T-helper 9 cell (primary cell): ENCODE data around the gene ALS2.

ENCODE experiments used
- DNase-seq: peaks from one replicate; pipeline ENCODE4 v3.0.0-alpha.2; 2020

ALS2 gene

DNA sequence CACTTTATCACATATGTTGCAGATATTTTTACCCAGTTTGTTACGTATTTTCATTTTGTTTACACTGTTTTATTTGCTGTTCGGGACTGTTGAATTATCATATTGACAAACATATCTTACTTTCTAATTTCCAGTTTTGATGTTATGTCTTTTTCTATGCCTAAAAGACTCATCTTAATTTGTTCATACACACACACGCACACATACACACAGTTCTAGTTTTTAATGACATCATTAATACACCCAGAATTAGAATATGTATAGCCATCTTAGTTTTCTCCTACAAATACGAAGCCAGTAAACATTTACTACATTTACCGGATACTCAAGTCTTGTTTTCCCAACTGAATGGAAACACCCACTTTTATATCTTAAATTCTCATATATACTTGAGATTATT is 29.2 kb downstream of the ALS2 start:
- no peak for DNase-seq

DNA sequence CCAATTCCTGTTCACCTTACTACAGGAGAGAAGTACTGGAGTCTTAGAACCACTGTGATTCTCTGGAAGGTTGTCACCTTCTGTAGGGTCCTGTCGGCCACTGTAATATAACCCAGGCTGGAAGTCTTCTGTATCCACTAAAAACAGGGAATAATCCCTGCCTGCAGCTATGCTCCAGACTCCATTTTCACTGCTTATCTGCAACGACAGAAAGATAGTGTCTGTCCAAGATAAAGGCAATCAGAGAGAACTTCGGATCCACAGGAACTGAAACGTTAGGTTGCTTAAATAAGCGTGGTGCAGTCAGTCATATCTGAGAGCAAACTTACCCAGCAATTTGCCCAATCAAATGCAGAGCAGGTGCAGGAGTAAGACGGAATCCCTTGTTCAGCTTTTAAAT is 34.2 kb downstream of the ALS2 start:
- no peak for DNase-seq

DNA sequence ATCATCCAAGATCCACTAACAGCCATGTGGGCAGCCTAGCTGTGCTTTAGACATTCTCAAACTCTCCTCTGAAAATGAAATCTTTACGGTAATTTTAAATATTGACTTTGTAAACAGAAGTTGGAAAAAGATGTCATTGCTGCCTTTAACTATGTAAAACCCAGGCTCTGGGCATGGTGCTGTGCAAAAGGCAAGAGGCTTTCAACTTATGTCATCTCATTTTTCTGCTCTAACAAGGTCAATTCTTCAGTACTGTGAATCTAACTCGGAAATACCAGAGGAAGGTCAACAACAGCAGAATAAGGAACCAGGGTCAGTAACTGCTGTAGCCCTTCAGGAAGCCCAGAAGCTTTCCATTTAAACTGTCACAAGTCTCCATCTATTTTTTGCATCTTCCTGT is 45.2 kb downstream of the ALS2 start:
- DNase-seq, result no peak

DNA sequence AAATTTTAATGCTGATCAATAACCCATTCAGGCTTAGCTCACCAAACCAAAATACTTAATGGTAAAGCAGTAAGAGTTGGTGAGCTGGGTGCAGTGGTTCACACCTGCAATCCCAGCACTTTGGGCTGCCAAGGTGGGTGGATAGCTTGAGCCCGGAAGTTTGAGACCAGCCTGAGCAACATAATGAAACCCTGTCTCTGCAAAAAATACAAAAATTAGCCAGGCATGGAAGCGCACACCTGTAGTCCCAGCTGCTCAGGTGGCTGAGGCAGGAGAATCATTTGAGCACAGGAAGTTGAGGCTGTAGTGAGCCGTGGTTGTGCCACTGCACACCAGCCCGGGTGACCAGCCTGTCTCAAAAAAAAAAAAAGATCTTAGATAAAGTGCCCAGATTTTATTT is 46.6 kb downstream of the ALS2 start:
- DNase-seq, result no peak

DNA sequence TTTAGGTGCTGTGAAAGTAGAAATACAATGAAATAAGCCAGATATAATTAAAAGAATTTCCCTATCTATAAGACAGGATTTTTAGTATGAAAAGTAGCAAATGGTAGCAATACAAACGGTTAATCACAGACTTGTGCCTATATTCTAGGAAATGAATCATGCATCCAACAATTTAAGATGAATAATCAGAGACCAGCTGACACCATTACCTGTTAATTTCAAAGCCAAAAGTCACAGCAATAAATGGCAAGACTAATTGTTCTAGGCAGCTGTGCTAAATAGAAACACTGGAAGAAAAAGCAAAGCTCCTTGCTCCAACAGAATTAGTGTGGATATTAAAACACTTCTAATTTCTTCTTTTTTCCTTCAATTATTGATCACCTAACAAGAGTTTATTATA is 47.2 kb downstream of the ALS2 start:
- DNase-seq, result no peak

DNA sequence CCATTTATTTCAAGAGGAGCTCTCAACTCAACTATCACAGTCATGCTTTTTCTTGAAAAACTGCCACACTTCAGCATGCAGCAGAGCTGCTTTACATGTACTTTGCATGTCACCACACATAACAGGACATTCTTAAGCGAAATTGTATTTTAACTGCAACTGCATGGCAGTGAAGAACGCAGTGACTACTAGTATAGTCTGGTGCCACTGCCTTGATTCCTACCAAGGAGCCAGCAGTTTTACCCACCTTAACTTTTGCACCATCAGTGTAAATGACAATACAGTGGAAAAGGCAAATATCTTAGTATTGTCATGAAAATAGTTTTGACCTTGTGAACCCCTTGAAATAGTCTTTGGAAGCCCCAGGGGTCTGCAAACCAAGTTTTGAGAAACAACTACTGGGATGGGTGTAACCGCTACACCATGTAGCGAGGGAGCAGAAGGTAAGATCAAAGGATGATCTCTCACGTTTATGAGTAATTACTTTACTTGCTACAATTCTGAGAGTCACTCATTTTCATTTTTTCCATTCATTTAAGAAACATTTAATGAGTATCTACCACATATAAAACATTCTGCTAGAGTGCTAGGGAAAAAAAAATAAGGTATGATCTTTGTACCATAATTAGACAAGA is 50.0 kb downstream of the ALS2 start:
- DNase-seq, result no peak

DNA sequence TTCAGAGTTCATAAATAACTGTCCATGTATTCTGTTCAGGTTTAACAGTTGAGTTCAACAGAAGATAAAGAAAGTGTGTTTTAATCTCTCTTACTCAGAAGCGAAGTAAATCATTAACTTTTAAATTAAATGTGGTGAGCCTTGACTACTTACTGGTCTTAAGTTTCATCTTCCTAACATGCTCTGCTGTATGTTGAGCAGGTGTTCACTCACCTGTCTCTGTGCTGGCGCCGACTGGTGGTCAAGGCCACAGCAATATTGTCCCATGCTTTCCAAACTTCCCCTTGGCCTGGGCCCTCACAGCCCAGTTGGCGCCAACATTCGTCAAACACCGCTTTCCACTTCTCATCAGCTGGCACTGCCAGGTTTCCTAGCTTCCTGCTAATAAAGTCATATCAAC is 65.3 kb downstream of the ALS2 start:
- DNase-seq, result no peak

DNA sequence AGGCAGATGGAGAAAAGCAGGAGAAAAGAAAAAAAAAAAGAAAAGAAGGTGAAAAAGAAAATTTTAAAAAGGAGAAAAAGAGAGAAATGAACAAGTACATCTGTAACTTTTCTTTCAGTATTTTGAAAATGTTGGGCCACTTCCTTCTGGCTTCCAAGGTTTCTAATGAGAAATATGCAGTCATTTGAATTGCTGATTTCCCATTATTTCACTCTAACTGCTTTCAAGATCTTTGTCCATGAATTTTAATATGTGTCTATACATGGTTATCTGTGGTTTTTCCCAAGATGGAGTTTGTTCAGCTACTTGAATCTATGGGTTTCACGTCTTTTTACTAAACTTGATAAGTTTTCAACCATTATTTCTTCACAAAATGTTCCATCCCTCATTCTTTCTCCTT is 68.0 kb downstream of the ALS2 start:
- no peak for DNase-seq

DNA sequence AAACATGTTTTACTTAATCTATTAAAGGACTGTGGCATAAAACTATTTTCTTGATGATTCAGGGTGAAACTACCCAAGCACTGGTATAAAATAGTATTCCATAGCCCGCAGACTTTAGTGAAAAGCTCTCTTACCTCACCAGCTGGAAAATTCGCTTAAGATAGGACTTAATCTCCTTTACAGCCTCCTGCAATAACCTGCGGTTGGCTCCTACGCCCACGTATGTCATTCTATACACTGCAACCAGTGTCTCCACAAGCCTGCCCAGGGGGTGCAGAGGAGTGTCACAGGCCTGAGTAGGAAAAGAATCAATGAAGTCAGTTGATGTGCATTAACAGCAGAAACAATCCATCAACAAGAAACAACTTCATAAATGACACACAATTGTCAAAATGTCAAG is 71.0 kb downstream of the ALS2 start:
- DNase-seq, result no peak

DNA sequence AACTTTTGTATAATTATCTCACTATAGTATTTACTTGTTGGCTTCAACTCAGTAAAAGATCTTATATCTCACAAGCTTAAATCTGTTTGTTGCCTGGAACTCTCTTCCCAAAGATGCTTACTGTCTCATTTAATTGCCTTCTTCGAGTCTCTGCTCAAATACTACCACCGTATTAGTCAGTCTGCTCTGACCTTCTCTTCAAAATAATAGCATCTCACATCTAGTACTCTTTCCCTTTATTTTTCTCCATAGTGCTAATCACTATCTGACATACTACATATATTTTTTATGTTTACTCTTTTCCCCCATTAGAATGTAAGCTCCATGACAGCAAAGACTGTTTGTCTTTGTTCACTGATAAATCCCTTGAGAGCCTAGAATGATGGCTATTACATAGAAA is 71.7 kb downstream of the ALS2 start:
- no peak for DNase-seq

DNA sequence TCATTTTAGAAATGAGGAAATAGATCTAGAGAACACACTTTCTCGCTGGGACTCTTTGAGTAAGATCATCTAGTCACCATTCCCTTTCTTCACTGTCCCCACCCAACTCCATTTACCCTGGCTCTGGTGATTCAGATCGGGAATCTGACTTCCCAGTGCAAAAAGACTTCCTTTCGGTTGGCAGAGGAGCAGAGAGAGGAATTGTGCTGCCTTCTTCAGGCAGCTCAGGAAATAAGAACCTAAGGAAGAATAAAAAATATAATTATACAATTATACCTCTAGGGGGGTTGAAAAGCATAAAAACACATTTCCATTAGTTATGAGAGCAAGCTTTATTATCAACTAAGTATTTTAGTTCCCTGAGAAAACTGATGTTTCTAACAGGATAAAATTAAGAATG is 73.0 kb downstream of the ALS2 start:
- no peak for DNase-seq

DNA sequence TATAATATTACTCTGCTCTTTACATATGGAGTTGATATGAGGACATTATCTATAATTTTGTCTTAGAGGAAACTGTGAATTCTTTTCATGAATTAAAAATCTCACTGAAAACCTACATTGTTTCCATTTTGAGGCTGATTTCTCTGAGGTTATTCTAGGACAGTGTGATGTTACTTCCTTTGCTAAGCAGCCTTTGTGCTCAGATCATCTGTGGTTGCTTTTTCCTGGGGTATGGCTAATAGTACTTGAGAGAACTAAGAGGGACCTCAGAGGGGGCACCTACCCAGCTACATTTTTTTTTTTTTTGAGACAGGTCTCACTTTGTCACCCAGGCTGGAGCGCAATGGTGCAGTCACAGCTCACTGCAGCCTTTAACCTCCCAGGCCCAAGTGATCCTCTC is 73.6 kb downstream of the ALS2 start:
- no peak for DNase-seq

DNA sequence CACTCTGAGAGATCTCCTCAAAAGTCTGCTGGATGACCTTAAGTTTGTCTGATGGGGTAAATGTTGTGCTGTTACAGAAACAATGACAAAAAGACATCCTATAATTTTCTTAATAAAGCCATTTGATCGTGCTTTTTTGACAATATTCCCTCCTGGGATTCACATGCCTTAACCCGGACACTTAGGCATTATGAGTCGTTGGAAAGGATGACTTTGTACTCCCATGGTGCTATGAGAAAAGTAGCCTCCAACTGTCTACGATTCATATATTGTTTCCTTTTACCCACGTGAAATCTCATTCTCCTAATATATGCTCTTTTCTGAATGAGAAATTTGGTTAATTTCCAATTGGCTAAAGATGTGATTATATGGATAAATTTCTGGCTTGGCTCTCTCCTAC is 76.2 kb downstream of the ALS2 start:
- DNase-seq, result no peak

DNA sequence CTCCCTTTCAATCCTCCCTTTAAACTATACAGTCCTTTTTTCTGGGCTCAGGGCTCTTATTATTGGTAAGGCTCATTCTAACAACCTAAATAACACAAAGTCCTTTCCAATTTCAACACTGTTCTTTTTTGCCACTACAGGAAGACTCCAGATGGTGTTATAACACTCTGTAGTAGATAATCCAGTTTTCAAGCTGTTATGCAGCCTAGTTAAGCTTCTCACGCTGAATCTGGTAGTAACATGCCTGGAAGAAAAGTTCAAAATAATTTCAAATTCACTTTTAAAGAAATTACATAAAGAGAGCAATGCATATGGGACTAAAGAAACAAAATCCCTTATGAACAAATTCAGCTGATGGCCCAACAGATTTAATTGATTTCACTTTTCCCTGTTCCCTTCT is 79.1 kb downstream of the ALS2 start:
- no peak for DNase-seq

DNA sequence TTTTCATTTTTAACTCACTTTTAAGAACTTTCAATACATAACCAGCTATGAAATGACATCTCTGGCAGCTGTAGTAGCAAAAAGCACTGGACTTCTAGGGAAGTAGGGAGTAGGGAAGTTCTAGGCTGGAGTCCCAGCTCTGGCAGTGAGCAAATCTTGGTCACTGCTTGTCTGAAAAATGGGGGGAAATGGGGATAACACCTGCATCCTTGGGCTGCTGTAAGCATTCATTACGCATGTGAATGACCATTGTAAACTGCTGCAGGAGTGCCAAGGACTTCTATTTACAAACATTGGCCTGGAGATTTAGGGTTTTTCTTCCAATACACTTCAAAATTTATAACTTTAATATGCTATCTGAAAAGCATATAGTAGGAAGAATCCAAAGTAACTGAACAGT is 81.3 kb downstream of the ALS2 start:
- no peak for DNase-seq

DNA sequence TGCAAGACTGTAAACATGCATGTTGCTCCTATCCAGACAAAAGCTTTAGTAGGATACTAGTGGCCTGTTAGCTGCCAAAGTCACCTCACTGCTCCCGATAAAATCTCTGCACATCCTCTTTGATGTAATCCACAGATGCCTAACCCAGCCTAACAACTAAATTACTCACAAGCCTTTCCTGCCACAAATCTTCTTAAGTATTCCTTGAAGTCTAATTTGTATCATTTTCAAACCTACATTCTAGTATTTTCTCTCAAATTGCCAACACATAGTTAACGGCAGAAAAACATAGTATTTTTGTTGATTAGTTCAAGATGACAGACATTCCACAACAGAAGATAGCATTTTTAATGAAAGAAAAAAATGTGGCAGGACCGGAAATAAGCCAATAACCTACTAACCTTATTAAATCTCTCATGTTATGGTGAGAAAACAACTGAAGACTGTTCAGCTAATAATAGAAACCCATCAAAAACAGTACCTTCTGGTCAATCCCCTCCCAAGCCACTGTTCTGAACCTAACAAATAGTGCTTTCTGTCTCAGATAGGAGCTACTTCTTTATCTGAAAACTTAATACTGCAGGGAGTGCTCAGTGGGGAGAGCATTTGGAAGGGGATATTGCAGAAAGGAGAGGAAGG is 82.0 kb downstream of the ALS2 start, which contains the start of gene MPP4:
MPP4 (minus strand) TSS at position 57 of the 639 bp plus-strand sequence. CDS start 4,690 bp downstream, outside the sequence.
- no peak for DNase-seq

DNA sequence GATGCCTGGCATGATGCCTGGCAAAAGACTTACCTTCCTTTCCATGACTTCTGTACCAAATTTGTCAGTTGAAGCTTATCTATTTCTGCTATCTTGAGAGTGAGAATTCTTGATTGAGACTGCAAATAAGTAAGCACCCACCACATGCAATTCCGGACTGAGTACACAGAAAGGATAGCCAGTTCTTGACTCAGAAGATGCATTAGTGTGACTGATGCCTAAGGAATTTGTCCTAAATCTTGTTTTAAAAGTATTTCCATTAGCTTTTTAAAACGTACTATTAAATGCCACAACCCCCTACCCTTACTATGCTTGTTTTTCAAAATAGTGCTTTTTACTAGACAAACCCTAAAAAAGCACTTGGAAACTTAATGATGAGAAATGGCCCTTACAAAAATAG is 82.8 kb downstream of the ALS2 start:
- no peak for DNase-seq

DNA sequence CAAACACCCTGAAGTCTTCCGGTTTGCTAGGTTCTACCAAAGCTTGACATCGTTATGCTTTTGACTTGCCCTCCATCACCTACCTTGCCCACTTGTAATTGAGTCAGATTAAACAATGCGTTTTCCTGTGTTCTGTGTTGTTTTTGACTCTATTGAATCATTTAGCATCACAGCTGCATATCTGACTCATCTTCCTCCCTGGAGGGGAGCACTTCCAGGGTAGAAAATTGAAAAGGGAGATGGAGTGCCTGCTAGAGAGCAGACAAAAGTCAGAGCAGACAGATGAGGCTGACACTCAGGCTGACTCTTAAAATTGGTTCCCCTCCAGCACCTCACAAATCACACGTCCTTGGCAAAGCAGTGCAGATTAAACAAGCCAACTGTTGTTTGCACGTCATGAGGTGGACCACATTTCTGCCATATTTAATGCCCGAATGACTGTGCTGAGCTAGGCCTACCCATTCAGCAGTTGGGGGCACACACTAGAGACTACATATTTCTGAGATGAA is 84.5 kb downstream of the ALS2 start:
- no peak for DNase-seq

DNA sequence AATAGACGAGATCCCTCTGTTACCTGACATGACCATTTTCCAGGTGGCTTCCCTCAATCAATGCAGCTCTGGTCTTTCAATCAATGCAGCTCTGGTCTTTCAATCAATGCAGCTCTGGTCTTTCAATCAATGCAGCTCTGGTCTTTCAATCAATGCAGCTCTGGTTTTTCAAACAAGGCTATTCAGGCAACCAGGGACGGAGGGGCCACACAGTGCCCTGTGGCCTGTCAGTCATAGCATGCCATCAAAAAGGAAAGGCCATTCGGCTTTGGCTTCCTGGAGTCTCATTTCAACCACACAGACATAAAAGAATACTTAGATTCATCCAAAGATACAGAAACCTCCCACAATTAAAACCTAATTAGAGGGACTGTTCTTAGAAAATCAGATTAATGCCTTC is 95.6 kb downstream of the ALS2 start:
- DNase-seq, result no peak

DNA sequence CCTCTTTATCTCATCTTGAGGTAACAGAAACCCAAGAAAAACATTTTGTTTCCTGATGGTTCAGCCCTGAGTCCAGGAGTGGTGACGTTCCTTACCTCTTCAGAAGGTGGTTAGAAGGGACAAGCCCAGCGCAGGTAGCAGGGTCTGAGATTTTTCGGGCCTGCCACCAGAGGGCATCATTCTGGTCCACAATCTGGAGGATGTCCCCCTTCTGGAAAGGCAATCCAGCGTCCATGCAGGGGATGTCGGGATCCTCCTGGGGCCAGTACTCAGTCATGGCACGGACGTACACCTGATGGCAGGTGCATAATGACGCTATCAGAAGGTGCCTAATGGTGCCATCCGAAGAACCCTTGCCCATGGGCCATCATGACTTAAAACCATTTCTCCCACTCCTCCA is 100.0 kb downstream of the ALS2 start:
- no peak for DNase-seq

DNA sequence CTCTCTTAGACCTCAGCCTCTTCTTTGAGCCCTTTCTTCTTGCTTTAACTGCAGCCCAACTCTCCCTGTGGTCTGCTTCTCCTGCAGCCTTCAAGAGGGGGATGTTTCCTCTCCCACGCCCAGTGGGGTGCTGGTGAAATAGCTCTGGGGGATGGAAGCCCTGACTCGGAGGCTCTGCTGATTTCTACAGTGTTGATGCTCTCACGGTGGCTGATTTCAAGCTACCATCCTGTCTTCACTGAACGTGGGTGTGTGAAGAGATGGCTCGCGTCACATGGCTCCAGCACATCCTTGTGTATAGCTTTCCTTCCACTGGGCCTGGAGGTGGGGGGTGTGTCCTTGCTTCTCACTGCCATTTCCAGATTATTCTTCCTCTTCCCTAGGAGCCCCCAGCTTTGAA is 102.3 kb downstream of the ALS2 start:
- DNase-seq, result no peak

DNA sequence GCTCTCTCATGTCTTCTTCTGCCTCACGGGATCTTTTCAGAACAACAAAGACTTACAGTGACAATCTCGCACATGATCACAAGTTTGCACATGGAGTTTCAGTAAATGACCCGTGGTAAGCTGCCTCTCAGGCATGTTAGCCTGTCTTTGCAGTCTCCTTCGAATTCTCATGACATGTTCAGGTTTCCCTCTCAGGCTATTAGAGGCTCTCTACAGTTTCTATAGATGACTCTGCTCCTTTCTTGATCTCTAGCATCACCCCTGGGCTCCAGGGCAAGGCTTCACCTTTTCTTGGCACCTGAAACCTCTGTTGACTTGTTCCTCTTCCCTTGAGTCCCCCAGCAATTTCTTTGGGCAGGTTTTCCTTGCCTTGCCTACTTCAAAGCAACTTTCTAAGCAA is 105.3 kb downstream of the ALS2 start:
- no peak for DNase-seq

DNA sequence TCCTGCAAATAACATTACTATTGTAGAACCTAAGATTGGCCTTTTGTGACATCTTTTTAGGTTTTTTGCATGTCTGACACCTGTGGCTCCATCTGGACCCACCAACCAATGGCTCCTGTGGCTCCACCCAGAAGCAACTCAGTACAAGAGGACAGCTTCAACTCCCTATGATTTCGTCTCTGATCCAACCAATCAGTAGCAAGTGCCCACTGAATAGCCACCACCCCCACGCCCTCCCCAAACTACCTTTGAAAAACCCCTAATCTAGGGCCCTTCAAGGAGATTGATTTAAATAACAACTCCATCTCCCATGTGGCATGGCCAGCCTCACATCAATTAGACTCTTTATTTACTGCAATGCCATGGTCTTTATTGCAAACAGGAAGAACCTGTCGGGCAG is 105.9 kb downstream of the ALS2 start:
- DNase-seq, result no peak

DNA sequence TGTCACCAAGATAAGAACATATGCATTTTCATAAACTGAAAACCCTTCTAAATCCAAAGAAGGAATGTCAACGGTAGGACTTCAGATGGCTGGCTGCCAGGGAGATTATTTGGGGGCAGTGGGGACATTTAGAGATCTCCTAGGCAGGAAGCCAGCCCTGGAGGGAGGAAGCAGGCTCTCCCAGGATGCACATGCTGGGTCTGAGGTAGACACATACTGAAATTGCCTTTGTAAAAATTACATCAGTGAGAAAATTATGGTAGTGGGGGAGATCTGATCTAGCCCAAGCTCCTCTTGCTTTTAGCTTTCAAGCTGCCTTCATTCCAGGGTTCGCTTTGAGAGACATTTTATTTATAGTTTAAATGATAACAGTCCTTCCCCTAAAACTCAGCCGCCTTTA is 106.4 kb downstream of the ALS2 start:
- DNase-seq, result no peak

DNA sequence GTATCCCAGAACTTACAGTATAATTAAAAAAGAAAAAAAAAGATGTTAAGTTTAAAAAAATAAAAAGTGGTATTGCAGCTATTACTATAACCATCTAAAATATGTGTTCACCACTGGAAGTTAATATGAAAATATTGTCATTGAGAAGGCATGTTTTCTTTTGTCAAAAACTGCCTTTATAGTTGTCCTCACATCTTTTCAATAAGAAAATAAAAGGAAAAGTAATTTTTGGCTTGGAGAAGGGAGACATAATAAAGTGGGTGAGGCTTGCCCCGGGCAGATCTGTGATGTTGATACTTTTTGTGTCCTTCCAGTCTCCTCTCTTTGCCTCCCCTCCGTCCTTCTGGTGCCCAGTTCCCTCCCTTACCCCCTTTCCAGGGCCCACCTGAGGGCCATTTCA is 107.2 kb downstream of the ALS2 start:
- no peak for DNase-seq
